Stimulated activated CD8-positive, alpha-beta memory T cell treated with anti-CD3 and anti-CD28 coated beads, Interleukin-2, amount 100 ng/mL, for 48 hours (primary cell): ENCODE results near the gene HFE.
"Not testable (repeated sequence)": the region's sequence is repeated elsewhere in the genome, so short reads cannot be mapped to it uniquely, and the experiment has no call there.

Experiments
- DNase-seq, 2 donors: peaks; one replicate each; pipeline ENCODE4 v3.0.0-alpha.2; 2020; ENCODE audit warnings: low read depth in 2 of 2

The HFE gene

GRCh38 chr6:26087284-26088115, at the start of gene HFE:
TSS of gene HFE (plus strand) at chr6:26087429. CDS start at chr6:26087441, 12 bp downstream.
- DNase-seq, result peak in 1 of 2 donors; percentile 10

GRCh38 chr6:26041946-26042345, 45.3 kb upstream of the HFE start:
- DNase-seq, result no peak

GRCh38 chr6:26043384-26044139, 43.7 kb upstream of the HFE start:
- DNase-seq, result no peak

GRCh38 chr6:26044140-26045064, 42.8 kb upstream of the HFE start:
- no peak for DNase-seq

GRCh38 chr6:26045065-26045927, 41.9 kb upstream of the HFE start:
- DNase-seq, result peak; percentile 64 to 65

- no peak for DNase-seq
These were observed 41.3 kb upstream of the HFE start for GRCh38 chr6:26045928-26046368.

GRCh38 chr6:26047329-26047728, 39.9 kb upstream of the HFE start:
- not testable (repeated sequence) for DNase-seq

GRCh38 chr6:26048590-26048989, 38.6 kb upstream of the HFE start:
- no peak for DNase-seq

- DNase-seq, result no peak
These were observed 35.4 kb upstream of the HFE start for GRCh38 chr6:26051665-26052310.

GRCh38 chr6:26052762-26053250, 34.4 kb upstream of the HFE start:
- not testable (repeated sequence) for DNase-seq

GRCh38 chr6:26053992-26054780, 33.0 kb upstream of the HFE start:
- no peak for DNase-seq

- peak; percentile 67 to 75 for DNase-seq
These were observed 32.2 kb upstream of the HFE start for GRCh38 chr6:26054781-26055718.

GRCh38 chr6:26055719-26056582, 31.3 kb upstream of the HFE start:
- DNase-seq, result peak; percentile 72 to 75

- DNase-seq, result no peak
These were observed 30.5 kb upstream of the HFE start for GRCh38 chr6:26056583-26057350.

- no peak for DNase-seq
These were observed 29.3 kb upstream of the HFE start for GRCh38 chr6:26057899-26058298.

GRCh38 chr6:26058477-26059033, 28.7 kb upstream of the HFE start:
- not testable (repeated sequence) for DNase-seq
